ENCODE measurements around the gene NXN.
"Not testable (repeated sequence)": the region's sequence is repeated elsewhere in the genome, so short reads cannot be mapped to it uniquely, and the experiment has no call there.

Gene NXN

DNA sequence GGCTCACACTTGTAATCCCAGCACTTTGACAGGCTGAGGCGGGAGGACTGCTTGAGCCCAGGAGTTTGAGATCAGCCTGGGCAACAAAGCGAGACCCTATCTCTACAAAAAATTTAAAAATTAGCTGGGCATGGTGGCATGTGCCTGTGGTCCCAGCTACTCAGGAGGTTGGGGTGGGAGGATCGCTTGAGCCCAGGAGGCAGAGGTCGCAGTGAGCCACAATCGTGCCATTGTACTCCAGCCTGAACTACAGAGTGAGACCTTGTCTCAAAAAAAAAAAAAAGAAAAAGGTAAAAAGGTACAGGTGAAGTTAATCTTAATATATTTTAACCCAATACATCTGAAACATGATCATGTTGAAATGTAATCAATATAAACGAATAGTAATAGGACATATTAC is 73.9 kb downstream of the NXN start:
- not testable (repeated sequence) for ATAC-seq (replicated peaks); DNase-seq; H3K4me3 Mint-ChIP-seq; H3K9me3 Mint-ChIP-seq; H3K36me3 Mint-ChIP-seq (ENCODE audit: insufficient read depth); H3K4me1 Mint-ChIP-seq (ENCODE audit: low read depth in 2 of 2); H3K27ac Mint-ChIP-seq
- peaks cover 50 to 57% of the 10 kb centered on the region in 2 donors for H3K27me3 Mint-ChIP-seq

DNA sequence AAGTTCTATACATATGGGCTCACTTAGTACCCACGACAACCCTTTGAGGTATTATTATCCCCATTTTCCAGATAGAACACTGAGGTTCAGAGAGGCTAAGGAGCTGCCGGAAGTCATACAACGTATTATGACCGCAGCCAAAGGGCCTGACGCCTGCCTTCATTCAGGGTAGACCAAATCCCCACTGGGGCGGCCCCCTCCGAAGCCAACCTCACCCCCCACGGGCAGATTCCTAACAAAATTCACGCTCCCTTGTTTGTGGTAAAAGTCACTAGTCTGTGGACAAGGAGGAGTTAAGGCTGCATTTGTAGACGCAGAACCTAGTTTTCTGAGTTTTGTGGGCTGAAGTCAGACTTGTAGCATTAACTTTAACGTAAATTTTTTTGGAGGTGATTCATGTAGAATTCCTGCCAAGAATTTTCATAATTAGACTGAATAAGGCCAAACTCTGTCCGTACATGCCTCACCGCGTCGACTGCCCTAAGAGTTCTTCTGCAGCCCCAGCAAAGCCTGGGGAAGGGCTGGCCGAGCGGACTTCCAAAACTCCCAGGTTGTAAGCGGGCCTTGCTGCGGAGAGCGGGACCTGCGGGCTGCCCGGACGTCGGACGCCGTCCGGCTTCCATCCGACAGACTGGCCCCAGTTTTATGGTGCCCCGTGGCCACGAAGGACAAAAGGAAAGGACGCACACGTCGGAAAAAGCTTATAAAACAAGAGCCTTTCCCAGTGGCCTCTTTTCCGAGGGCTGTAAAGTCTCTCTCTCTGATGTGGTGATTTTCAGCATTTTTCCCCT is 75.7 kb downstream of the NXN start:
- ATAC-seq (replicated peaks) (no peak), DNase-seq (no peak)
- Mint-ChIP-seq H3K27me3 (peaks cover 56 to 64% of the 10 kb centered on the region in 2 donors), H3K4me3 (no peak overlapping the region), H3K36me3 (ENCODE audit: insufficient read depth) (peaks cover 3% of the 10 kb centered on the region), H3K4me1 (ENCODE audit: low read depth in 2 of 2) (no peaks in the 10 kb centered on the region), H3K9me3 (no peaks in the 10 kb centered on the region), H3K27ac (no peak overlapping the region)

DNA sequence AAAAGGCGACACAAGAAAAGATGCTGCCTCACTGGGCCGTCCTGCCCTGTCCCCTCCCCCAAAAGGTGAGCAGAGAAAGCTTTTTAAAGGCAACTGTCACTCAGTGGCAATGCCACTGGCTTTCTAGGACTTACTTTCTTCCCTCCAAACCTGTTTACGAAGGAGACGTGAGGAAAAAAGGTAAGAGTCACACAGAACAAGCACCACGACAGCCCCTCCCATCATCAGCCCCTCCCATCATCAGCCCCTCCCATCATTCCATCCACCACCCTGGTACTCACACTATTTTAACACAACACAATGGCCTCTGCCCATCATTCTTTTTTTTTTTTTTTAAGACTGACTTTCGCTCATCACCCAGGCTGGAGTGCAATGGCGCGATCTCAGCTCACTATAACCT is 77.1 kb downstream of the NXN start:
- Mint-ChIP-seq H3K4me1 (ENCODE audit: low read depth in 2 of 2) (no peaks in the 10 kb centered on the region), H3K9me3 (no peaks in the 10 kb centered on the region), H3K27me3 (peaks cover 58 to 73% of the 10 kb centered on the region in 2 donors), H3K4me3 (no peak overlapping the region), H3K36me3 (ENCODE audit: insufficient read depth) (peaks cover 3% of the 10 kb centered on the region), H3K27ac (no peak overlapping the region)
- ATAC-seq (replicated peaks) (no peak), DNase-seq (no peak)

DNA sequence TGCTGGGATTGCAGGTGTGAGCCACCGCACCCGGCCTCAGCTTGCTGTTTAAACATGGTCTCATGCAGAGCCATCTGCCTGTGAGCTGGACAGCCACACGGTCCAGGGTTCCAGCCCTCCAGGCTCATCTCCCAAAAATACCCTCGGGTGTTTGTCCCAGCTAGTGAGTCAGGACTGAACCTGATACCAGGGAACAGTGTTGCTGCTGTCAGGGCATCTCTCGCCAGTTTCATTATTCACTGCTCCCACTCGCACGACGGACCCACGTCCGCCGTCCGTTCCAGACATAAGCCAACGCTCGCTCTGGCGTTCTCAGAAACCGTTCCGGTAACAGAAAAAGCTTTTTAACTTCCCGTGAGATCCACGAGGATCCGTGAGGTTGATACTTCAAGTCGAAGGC is 77.6 kb downstream of the NXN start:
- H3K4me1 Mint-ChIP-seq (ENCODE audit: low read depth in 2 of 2): no peaks in the 10 kb centered on the region
- H3K27me3 Mint-ChIP-seq: peaks cover 57 to 78% of the 10 kb centered on the region in 2 donors
- no peaks in the 10 kb centered on the region for H3K9me3 Mint-ChIP-seq
- ATAC-seq (replicated peaks) (no peak), DNase-seq (no peak)
- H3K4me3 Mint-ChIP-seq: no peak overlapping the region
- no peak overlapping the region for H3K27ac Mint-ChIP-seq
- peaks cover 3% of the 10 kb centered on the region for H3K36me3 Mint-ChIP-seq (ENCODE audit: insufficient read depth)

DNA sequence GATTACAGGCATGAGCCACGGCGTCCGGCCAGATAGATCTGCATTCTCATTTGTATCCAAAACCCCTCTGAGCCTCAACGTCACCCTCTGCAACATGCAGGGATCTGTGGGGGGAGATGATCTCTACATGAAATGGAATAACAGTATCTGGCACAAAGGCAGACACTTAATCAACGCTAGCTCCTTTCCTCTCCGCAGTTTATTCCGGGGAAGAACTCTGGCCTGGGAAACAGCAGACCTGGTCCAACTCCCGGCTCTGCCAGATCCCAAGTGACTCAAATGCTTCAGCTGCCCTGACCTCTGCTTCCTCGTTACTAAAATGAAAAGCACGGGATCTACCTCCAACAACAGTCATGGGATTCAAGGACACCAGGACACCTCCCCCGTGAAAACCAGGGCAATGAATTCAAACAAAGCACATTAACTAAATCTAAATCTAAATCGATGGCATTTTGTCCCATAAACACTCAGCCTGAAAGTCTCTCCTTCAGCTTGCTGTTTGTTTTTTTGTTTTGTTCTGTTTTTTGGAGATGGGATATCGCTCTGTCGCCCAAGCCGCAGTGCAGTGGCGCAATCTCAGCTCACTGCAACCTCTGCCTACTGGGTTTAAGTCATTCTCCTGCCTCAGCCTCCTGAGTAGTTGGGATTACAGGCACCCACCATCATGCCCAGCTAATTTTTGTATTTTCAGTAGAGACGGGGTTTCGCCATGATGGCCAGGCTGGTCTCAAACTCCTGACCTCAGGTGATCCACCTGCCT is 78.2 kb downstream of the NXN start:
- Mint-ChIP-seq H3K36me3 (ENCODE audit: insufficient read depth) (peaks cover 3% of the 10 kb centered on the region), H3K27ac (no peak overlapping the region), H3K4me3 (no peak overlapping the region), H3K4me1 (ENCODE audit: low read depth in 2 of 2) (no peaks in the 10 kb centered on the region), H3K9me3 (no peaks in the 10 kb centered on the region), H3K27me3 (peaks cover 63 to 79% of the 10 kb centered on the region in 2 donors)
- DNase-seq (no peak), ATAC-seq (replicated peaks) (no peak)

DNA sequence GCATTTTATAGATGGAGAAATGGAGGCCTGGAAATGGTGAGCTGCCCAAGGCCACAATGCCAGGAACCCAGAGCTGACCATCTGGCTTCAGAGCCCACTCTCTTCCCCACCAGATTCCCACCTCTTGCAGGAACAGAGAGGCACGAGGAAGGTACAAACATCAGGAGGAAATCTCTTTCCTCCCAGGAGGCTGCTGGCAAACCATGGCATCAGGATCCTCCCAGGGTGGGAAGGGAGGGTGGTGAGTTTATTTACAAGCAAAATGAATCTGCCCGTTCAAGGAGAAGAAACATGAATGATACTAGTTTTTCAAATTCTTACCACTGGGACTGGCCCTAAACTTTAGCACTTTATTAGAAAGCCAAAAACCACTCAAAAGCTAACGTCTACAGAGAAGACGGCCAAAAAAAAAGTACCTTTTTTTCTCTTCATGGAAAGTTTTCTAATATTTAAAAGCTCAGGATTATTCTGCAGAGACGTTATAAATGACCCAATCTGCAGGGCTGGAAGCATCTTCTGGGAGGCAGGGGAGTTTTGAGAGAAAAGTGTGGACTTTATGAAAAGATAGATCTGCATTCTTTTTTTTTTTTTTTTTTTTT is 79.1 kb downstream of the NXN start:
- Mint-ChIP-seq H3K27me3 (peaks cover 63 to 87% of the 10 kb centered on the region in 2 donors), H3K4me1 (ENCODE audit: low read depth in 2 of 2) (no peaks in the 10 kb centered on the region), H3K4me3 (no peak overlapping the region), H3K9me3 (no peaks in the 10 kb centered on the region), H3K27ac (no peak overlapping the region), H3K36me3 (ENCODE audit: insufficient read depth) (peaks cover 3% of the 10 kb centered on the region)
- no peak for ATAC-seq (replicated peaks)
- no peak for DNase-seq

DNA sequence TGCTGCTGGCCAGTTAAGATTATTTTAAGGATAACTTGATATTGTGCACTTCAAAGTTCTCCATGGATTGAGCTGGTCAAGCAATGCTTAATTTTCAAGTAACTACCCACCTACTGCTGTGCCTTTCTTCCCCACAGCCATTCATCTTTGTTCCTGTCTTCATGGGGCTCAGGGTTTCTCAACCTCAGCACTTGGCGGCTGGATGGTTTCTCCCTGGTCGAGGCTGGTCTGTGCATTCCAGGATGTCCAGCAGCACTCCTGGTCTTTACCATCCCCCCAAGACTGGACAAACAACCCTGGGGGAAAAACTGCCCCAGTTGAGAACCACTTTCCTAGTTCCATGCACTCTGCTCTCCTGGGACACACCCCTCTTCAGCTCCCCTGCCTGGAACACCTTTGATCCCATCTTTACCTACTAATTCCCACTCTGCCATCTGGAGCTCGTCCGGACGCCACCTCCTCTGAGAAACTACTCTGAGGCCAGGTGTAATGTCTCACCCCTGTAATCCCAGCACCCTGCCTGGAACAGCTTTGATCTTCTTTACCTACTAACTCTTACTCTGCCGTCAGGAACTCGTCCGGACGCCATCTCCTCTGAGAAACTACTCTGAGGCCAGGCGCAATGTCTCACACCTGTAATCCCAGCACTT is 81.5 kb downstream of the NXN start:
- H3K27me3 Mint-ChIP-seq: peaks cover 50 to 77% of the 10 kb centered on the region in 2 donors
- ATAC-seq (replicated peaks): no peak
- H3K36me3 Mint-ChIP-seq (ENCODE audit: insufficient read depth): no peaks in the 10 kb centered on the region

DNA sequence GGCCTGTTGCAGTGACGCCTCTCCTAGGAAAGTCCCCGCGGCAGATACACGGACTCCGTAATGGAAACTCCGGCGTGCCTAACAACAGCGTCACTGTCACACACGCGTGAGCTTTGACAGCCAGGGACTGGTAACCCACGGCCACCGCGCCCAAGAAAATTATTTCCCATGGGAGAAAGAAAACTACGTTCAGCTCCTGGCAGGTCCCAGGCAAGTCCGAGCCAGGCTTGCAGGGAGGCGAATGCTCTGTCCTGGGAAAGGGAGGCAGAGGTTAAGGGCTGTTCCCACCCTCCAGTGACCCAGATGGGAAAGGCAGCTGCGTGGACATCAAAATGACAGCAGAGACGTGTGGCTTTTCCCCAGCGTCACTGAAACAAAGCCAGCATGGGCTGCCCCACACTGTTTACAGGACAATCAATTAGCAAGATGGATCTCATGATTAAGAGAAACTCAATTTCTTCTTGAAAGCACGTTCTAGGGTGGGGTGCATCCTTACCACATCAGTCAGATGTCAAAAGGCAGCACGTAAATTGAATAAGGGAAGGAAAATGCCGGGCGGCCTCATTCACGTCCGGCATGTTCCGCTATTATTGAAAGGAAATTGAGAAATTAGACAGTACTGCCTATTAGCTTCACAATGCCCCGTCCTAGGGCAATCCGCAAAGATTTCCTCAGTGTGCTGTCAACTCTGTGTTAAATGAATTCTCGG is 82.5 kb downstream of the NXN start:
- DNase-seq (no peak), ATAC-seq (replicated peaks) (no peak)
- H3K36me3 Mint-ChIP-seq (ENCODE audit: insufficient read depth): no peaks in the 10 kb centered on the region
- H3K9me3 Mint-ChIP-seq: no peaks in the 10 kb centered on the region
- no peak overlapping the region for H3K4me3 Mint-ChIP-seq
- H3K4me1 Mint-ChIP-seq (ENCODE audit: low read depth in 2 of 2): no peaks in the 10 kb centered on the region
- no peak overlapping the region for H3K27ac Mint-ChIP-seq
- H3K27me3 Mint-ChIP-seq: peaks cover 41 to 74% of the 10 kb centered on the region in 2 donors

More for the DNA sequence above, 81.5 kb downstream of the NXN start:
- Mint-ChIP-seq H3K27ac (no peak overlapping the region), H3K4me3 (no peak overlapping the region), H3K4me1 (ENCODE audit: low read depth in 2 of 2) (no peaks in the 10 kb centered on the region), H3K9me3 (no peaks in the 10 kb centered on the region)
- no peak for DNase-seq

DNA sequence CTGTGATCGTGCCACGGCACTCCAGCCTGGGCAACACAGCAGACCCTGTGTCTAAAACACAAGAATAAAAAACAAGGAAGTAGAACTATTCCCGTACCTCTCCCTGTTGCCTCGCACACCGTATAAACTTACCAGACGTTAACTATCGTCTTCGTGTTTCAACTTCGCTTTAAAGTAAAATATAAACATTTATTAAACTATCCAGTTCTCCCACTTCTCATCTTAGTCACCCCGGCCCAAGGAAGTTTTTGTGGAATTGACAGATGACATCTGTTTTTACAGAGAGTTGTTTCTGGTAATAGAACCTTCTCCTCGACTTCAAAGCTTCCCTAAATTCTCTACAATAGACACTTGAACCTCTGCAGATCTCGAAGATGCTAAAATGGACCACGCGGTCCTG is 83.1 kb downstream of the NXN start:
- no peak for DNase-seq
- Mint-ChIP-seq H3K9me3 (no peaks in the 10 kb centered on the region), H3K27ac (no peak overlapping the region), H3K27me3 (peaks cover 34 to 70% of the 10 kb centered on the region in 2 donors), H3K4me3 (no peak overlapping the region), H3K4me1 (ENCODE audit: low read depth in 2 of 2) (no peaks in the 10 kb centered on the region), H3K36me3 (ENCODE audit: insufficient read depth) (no peaks in the 10 kb centered on the region)
- no peak for ATAC-seq (replicated peaks)

DNA sequence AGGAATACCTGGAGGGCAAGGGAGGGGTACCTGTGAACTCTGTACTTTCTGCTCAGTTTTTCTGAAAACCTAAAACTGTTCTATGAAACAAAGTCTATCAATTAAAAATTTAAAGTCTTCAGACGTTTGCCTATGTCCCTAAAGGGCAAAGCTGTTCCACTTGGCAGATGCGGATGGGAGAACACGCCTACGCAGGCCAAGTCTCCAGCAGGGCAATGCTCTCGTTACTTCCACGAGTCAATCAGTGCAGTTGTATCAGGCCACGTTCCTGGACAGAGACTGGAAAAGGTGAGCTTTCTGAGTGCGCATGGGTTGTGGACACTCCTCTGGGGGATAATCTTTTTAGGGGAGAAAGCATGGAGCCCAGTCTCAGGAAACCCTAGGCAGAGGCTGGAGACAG is 86.6 kb downstream of the NXN start:
- H3K36me3 Mint-ChIP-seq (ENCODE audit: insufficient read depth): no peaks in the 10 kb centered on the region
- H3K9me3 Mint-ChIP-seq: no peaks in the 10 kb centered on the region
- H3K4me3 Mint-ChIP-seq: no peak overlapping the region
- DNase-seq: no peak
- peaks cover 23 to 70% of the 10 kb centered on the region in 2 donors for H3K27me3 Mint-ChIP-seq
- no peak for ATAC-seq (replicated peaks)
- no peak overlapping the region for H3K27ac Mint-ChIP-seq
- peaks cover 11 to 12% of the 10 kb centered on the region in 2 donors for H3K4me1 Mint-ChIP-seq (ENCODE audit: low read depth in 2 of 2)

DNA sequence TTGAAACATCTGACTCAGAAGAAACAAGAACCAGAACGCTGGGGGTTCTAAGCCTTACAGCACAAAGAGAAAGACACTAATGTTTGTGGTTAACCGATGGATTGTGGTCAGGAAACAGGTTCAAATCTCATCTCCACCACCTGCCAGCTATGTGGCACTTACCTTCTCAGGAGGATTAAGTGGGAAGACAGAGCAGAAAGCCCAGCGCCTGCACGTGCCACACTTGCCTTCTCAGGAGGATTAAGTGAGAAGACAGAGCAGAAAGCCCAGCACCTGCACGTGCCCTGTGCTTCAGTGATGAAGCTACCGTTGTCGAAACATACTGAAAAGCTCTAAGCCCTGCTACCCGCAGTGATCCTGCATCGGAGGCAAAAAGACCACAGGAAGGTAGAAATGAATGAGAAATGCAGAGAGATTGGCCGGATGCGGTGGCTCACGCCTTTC is 90.6 kb downstream of the NXN start:
- no peaks in the 10 kb centered on the region for H3K36me3 Mint-ChIP-seq (ENCODE audit: insufficient read depth)
- peaks cover 11 to 12% of the 10 kb centered on the region in 2 donors for H3K4me1 Mint-ChIP-seq (ENCODE audit: low read depth in 2 of 2)
- H3K9me3 Mint-ChIP-seq: no peaks in the 10 kb centered on the region
- peak overlapping the region in 1 of 2 donors; percentile 15 for H3K4me3 Mint-ChIP-seq
- ATAC-seq (replicated peaks) (peak; percentile 75), DNase-seq (peak in 2 of 3 experiments; percentile 5)
- peaks cover 19 to 49% of the 10 kb centered on the region in 2 donors for H3K27me3 Mint-ChIP-seq
- H3K27ac Mint-ChIP-seq: peak overlapping the region in 1 of 2 donors; percentile 15

DNA sequence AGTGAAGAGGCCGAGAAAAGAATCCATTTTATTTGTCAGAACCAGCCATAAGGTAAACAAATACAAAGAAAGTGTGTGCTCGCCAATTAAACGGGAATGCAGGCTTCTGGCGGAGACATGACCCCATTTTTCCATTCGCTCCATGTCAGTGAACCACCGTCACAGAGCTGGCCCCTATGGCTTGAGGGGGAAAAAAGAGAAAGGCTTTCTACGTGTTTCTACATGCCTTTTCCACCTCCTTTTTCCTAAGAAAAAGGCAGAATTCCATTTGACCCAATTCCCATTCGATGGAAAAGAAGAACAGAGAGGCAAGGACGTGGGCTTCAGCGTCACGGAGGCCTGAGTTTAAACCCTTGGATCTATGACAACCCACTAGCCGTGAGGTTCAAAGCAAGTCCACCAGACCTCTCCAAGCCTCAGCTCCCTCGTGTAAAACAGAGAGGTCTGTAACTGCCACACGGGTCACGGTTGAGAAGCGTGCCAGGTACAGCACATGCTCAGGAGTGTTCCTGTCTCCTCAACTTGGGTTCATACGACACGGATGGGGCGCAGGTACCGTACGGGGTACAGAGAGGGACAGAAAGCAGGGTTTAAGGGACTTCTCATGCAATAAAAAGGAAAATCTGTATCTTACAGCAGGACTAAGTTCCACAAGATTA is 91.9 kb downstream of the NXN start:
- Mint-ChIP-seq H3K27me3 (peaks cover 24 to 61% of the 10 kb centered on the region in 2 donors), H3K4me1 (ENCODE audit: low read depth in 2 of 2) (peaks cover 11 to 12% of the 10 kb centered on the region in 2 donors), H3K9me3 (no peaks in the 10 kb centered on the region), H3K4me3 (no peak overlapping the region), H3K27ac (no peak overlapping the region), H3K36me3 (ENCODE audit: insufficient read depth) (no peaks in the 10 kb centered on the region)
- no peak for DNase-seq
- no peak for ATAC-seq (replicated peaks)

Data from effector memory CD8-positive, alpha-beta T cell (primary cell).